GM19043 (cell line): ENCODE data around the gene GNPTG.

ENCODE experiments used
- ATAC-seq: cut with Tn5 transposase; IDR thresholded peaks from one replicate; pipeline ENCODE4 v1.9.1; 2021; ENCODE audit warnings: low read depth; ENCODE audit not compliant: unreplicated experiment

The GNPTG gene

GRCh38 chr16:1332618-1333148 is 19.0 kb upstream of the GNPTG start:
- ATAC-seq: no peak

- ATAC-seq: no peak
Measured at GRCh38 chr16:1333149-1333812, 18.4 kb upstream of the GNPTG start, which contains the start of gene BAIAP3. BAIAP3 (plus strand) TSS chr16:1333645; CDS start chr16:1338550, 4,905 bp downstream.

GRCh38 chr16:1333854-1334700 is 17.7 kb upstream of the GNPTG start:
- no peak for ATAC-seq

- no peak for ATAC-seq
Measured at GRCh38 chr16:1334739-1335138, 17.0 kb upstream of the GNPTG start.

- no peak for ATAC-seq
Measured at GRCh38 chr16:1335211-1335971, 16.3 kb upstream of the GNPTG start.

- ATAC-seq: no peak
Measured at GRCh38 chr16:1335996-1336395, 15.7 kb upstream of the GNPTG start.

- no peak for ATAC-seq
Measured at GRCh38 chr16:1336619-1337018, 15.1 kb upstream of the GNPTG start.

- no peak for ATAC-seq
Measured at GRCh38 chr16:1337486-1337885, 14.2 kb upstream of the GNPTG start.

- no peak for ATAC-seq
Measured at GRCh38 chr16:1338119-1338730, 13.5 kb upstream of the GNPTG start.

- ATAC-seq: no peak
Measured at GRCh38 chr16:1338855-1339675, 12.7 kb upstream of the GNPTG start.

- no peak for ATAC-seq
Measured at GRCh38 chr16:1340730-1341494, 10.8 kb upstream of the GNPTG start.

GRCh38 chr16:1341495-1342420 is 10.0 kb upstream of the GNPTG start:
- no peak for ATAC-seq

- peak; percentile 81 for ATAC-seq
Measured at GRCh38 chr16:1342526-1343427, 9.0 kb upstream of the GNPTG start.

- no peak for ATAC-seq
Measured at GRCh38 chr16:1343428-1344242, 8.1 kb upstream of the GNPTG start.

- no peak for ATAC-seq
Measured at GRCh38 chr16:1344499-1344898, 7.2 kb upstream of the GNPTG start.

GRCh38 chr16:1345087-1345486 is 6.6 kb upstream of the GNPTG start:
- no peak for ATAC-seq
